SK-N-SH (cell line): Measurements from ENCODE around the gene CELSR1. TPM values are rescaled to one million over a fixed set of nuclear protein-coding genes. Genes with fewer than 3 reads are reported as not detected.

ENCODE experiments used
- CTCF ChIA-PET: fragments of 300-600, 350-600 bp; formaldehyde crosslinking; extraction: SDS; loops from one replicate; lab custom pipeline; 2021; lab: Yijun Ruan, JAX
- POLR2A ChIA-PET: fragments of 350-600 bp; sonication (Branson Sonifier 250); formaldehyde crosslinking; extraction: SDS; loops from one replicate; lab custom pipeline; 2020; ENCODE audit warnings: antibody characterized with exemption, inconsistent platforms; lab: Yijun Ruan, JAX
- DNase-seq: peaks from one replicate; pipeline ENCODE4 v3.0.0; 2012
- H2AFZ ChIP-seq: fragments of 200-600 bp; sonication (generic); 2 replicates; pipeline ENCODE4 v1.8.1; 2016; ENCODE audit warnings: antibody characterized with exemption, mild to moderate bottlenecking, low read depth
- H3F3A ChIP-seq: fragments of 200-600 bp; sonication (generic); replicated peaks from 2 replicates; pipeline ENCODE3; 2016; ENCODE audit warnings: antibody characterized with exemption, mild to moderate bottlenecking; ENCODE audit not compliant: insufficient read depth
- H3K27ac ChIP-seq, 2 experiments: fragments of 200-500 bp in 1 of 2; fragments of 200-600 bp in 1 of 2; sonication (Bioruptor generic) in 1 of 2; sonication (generic), shearing (Covaris generic) in 1 of 2; 2 replicates each; pipeline versions ENCODE4 v1.5.1 to v1.6.1; 2014 to 2016; ENCODE audit warnings: low read depth in 2 of 2, inconsistent platforms in 1 of 2, low read length in 1 of 2, mild to moderate bottlenecking in 1 of 2, mixed read lengths in 1 of 2
- H3K27me3 ChIP-seq: fragments of 200-600 bp; sonication (generic), shearing (Covaris generic); 2 replicates; pipeline ENCODE4 v1.6.1; 2016; ENCODE audit warnings: mixed run types; ENCODE audit not compliant: insufficient read depth
- H3K36me3 ChIP-seq, 2 experiments: fragments of 200-500 bp in 1 of 2; fragments of 200-600 bp in 1 of 2; sonication (Bioruptor generic) in 1 of 2; sonication (generic) in 1 of 2; replicated peaks in 1 of 2; 2 replicates each; pipeline versions ENCODE3 to v1.5.1; 2014 to 2016; ENCODE audit warnings: low read length in 1 of 2, mild to moderate bottlenecking in 1 of 2; ENCODE audit not compliant: insufficient read depth in 2 of 2, control insufficient read depth in 1 of 2
- H3K4me1 ChIP-seq, 2 experiments: fragments of 200-500 bp in 1 of 2; fragments of 200-600 bp in 1 of 2; sonication (Bioruptor generic) in 1 of 2; sonication (generic), shearing (Covaris generic) in 1 of 2; 2 replicates each; pipeline versions ENCODE4 v1.5.1 to v1.6.1; 2014 to 2016; ENCODE audit warnings: low read depth in 1 of 2, low read length in 1 of 2, mixed run types in 1 of 2; ENCODE audit not compliant: insufficient read depth in 2 of 2, control insufficient read depth in 1 of 2
- H3K4me2 ChIP-seq: fragments of 200-600 bp; sonication (generic), shearing (Covaris generic); 2 replicates; pipeline ENCODE4 v1.6.1; 2017; ENCODE audit warnings: mixed run types
- H3K4me3 ChIP-seq, 2 experiments: fragments of 200-500 bp in 1 of 2; fragments of 200-600 bp in 1 of 2; sonication (Bioruptor generic) in 1 of 2; sonication (generic), shearing (Covaris generic) in 1 of 2; 2 replicates each; pipeline versions ENCODE4 v1.5.1 to v1.8.1; 2014 to 2016; ENCODE audit warnings: low read depth in 2 of 2, inconsistent platforms in 1 of 2, low read length in 1 of 2, mild to moderate bottlenecking in 1 of 2, mixed read lengths in 1 of 2, moderate library complexity in 1 of 2
- H3K79me2 ChIP-seq: fragments of 200-600 bp; sonication (generic); 2 replicates; pipeline ENCODE4 v1.8.1; 2017; ENCODE audit warnings: mild to moderate bottlenecking; ENCODE audit not compliant: insufficient read depth
- H3K9ac ChIP-seq: fragments of 200-600 bp; sonication (generic); 2 replicates; pipeline ENCODE4 v1.6.1; 2017; ENCODE audit warnings: mixed run types
- H3K9me2 ChIP-seq: fragments of 200-600 bp; sonication (generic); 2 replicates; pipeline ENCODE4 v1.6.1; 2017; ENCODE audit warnings: mixed run types
- H3K9me3 ChIP-seq: fragments of 200-600 bp; sonication (generic); 2 replicates; pipeline ENCODE4 v1.6.1; 2017; ENCODE audit warnings: mixed run types, mild to moderate bottlenecking, moderate library complexity
- H4K20me1 ChIP-seq: fragments of 200-600 bp; sonication (generic); 2 replicates; pipeline ENCODE4 v1.6.1; 2017; ENCODE audit warnings: mild to moderate bottlenecking, mixed run types; ENCODE audit not compliant: insufficient read depth
- CHD2 ChIP-seq: fragments of 150-350 bp; IDR thresholded peaks from 2 replicates; pipeline ENCODE4 v1.6.1; 2018; ENCODE audit warnings: low read length; ENCODE audit not compliant: partially characterized antibody
- ELF1 ChIP-seq: IDR thresholded peaks from 2 replicates; pipeline ENCODE4 v1.4.0; 2012
- EP300 ChIP-seq, 2 experiments: IDR thresholded peaks; 2 replicates each; pipeline versions ENCODE4 v1.4.0 to v1.6.1; 2012; ENCODE audit warnings: borderline replicate concordance in 1 of 2, low read depth in 1 of 2, low read length in 1 of 2
- FOSL2 ChIP-seq: IDR thresholded peaks from 2 replicates; pipeline ENCODE4 v1.4.0; 2012; ENCODE audit warnings: low read depth, mild to moderate bottlenecking, moderate library complexity, borderline replicate concordance
- FOXJ3 ChIP-seq: sonication (generic); formaldehyde crosslinking; IDR thresholded peaks from 2 replicates; pipeline ENCODE4 v1.5.1; 2020; ENCODE audit warnings: mild to moderate bottlenecking, missing genetic modification reagents
- FOXM1 ChIP-seq: IDR thresholded peaks from 2 replicates; pipeline ENCODE4 v1.4.0; 2012; ENCODE audit warnings: low read depth, mild to moderate bottlenecking
- JUND ChIP-seq: IDR thresholded peaks from 2 replicates; pipeline ENCODE4 v1.4.0; 2012
- MXI1 ChIP-seq: IDR thresholded peaks from 2 replicates; pipeline ENCODE4 v1.6.1; 2012; ENCODE audit warnings: mild to moderate bottlenecking, low read depth, low read length, improper control_type of control experiment
- RCOR1 ChIP-seq: fragments of 150-350 bp; IDR thresholded peaks from 2 replicates; pipeline ENCODE4 v1.6.1; 2017; ENCODE audit warnings: antibody characterized with exemption, low read length
- RFX5 ChIP-seq: IDR thresholded peaks from 2 replicates; pipeline ENCODE4 v1.6.1; 2012; ENCODE audit warnings: mild to moderate bottlenecking, improper control_type of control experiment, low read length
- RXRA ChIP-seq: IDR thresholded peaks from 2 replicates; pipeline ENCODE4 v1.4.0; 2012; ENCODE audit warnings: low read depth, mild to moderate bottlenecking, borderline replicate concordance
- SMC3 ChIP-seq: IDR thresholded peaks from 2 replicates; pipeline ENCODE4 v1.6.1; 2012; ENCODE audit warnings: low read depth, low read length, improper control_type of control experiment
- TCF12 ChIP-seq: IDR thresholded peaks from 2 replicates; pipeline ENCODE4 v1.4.0; 2012
- WGBS: methylation state at CpG from one replicate; pipeline ENCODE4 v1.1.6; 2017; ENCODE audit warnings: low lambda C conversion rate; 5-methylcytosine and 5-hydroxymethylcytosine counted together
- polyA plus RNA-seq, 3 experiments: library from polyadenylated mRNA; depleted of rRNA; stranded (reverse); fragments of >200 nt; gene quantifications; 2 replicates each; pipeline ENCODE4 v1.2.3, GENCODE V29; 2012
- TF ChIP-seq, protein P1 (sequence below): fragments of 150-350 bp; IDR thresholded peaks from 2 replicates; pipeline ENCODE4 v1.6.1; 2017; ENCODE audit warnings: antibody characterized with exemption, low read length, low read depth, borderline replicate concordance
- TF ChIP-seq, protein P2 (sequence below): IDR thresholded peaks from 2 replicates; pipeline ENCODE4 v1.4.0; 2012; ENCODE audit warnings: low read depth, borderline replicate concordance
- TF ChIP-seq, protein P3 (sequence below): fragments of 150-350 bp; IDR thresholded peaks from 2 replicates; pipeline ENCODE4 v1.6.1; 2016; ENCODE audit warnings: mild to moderate bottlenecking, low read depth, low read length

CELSR1 gene
- polyA plus RNA-seq, 1 of the 3 experiments (the other 2 are of a cell fraction): 5.0 TPM

DNA sequence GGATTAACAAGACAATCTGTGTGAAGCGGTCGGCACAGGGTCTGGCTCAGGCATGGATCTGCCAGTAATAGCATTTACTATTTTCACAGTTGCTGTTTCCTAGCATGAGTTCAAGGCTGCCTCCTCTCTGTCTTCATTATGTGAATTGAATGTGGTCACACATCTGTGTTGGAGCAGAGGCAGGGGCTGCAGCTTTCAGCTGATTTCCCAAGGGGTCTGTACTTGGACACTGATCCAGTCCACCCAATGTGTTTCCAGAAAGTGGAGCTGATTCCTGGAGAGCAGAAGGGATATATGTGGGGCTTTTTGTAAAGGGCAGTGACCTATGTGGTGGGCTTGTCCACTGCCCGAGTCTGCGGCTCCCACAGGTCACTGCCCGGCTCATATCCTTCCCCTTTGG lies 3.5 kb upstream of the CELSR1 start:
- no peak for DNase-seq
- Histone ChIP-seq H4K20me1 (no peaks in the 10 kb centered on the region), H3K9me2 (no peaks in the 10 kb centered on the region), H3K27ac (no peak overlapping the region), H3K9ac (no peak overlapping the region), H3K36me3 (no peaks in the 10 kb centered on the region), H3K4me3 (no peak overlapping the region), H3K4me2 (no peak overlapping the region), H2AFZ (no peak overlapping the region), H3F3A (no peaks in the 10 kb centered on the region), H3K79me2 (no peaks in the 10 kb centered on the region), H3K9me3 (no peaks in the 10 kb centered on the region), H3K4me1 (peaks cover 0 to 4% of the 10 kb centered on the region in 2 experiments; a peak in 1 of 4 replicates), H3K27me3 (peaks cover 8% of the 10 kb centered on the region; the same call in 1 of the 2 replicates)
- POLR2A ChIA-PET: no interaction called here
- CTCF ChIA-PET: interaction anchor here (0.6 to 7.7 kb wide), 13 partner anchors 7 to 419 kb away, joined by 3 to 105 read pairs (median 14); partner anchors contain the start of gene TRMU
- WGBS: 100% methylated on average over 2 of the region's 5 CpGs
- no peak for TF ChIP-seq MXI1
- TF ChIP-seq RCOR1: no peak
- TF ChIP-seq, protein P1, sequence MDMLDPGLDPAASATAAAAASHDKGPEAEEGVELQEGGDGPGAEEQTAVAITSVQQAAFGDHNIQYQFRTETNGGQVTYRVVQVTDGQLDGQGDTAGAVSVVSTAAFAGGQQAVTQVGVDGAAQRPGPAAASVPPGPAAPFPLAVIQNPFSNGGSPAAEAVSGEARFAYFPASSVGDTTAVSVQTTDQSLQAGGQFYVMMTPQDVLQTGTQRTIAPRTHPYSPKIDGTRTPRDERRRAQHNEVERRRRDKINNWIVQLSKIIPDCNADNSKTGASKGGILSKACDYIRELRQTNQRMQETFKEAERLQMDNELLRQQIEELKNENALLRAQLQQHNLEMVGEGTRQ: no peak
- no peak for TF ChIP-seq FOSL2
- TF ChIP-seq, protein P2, sequence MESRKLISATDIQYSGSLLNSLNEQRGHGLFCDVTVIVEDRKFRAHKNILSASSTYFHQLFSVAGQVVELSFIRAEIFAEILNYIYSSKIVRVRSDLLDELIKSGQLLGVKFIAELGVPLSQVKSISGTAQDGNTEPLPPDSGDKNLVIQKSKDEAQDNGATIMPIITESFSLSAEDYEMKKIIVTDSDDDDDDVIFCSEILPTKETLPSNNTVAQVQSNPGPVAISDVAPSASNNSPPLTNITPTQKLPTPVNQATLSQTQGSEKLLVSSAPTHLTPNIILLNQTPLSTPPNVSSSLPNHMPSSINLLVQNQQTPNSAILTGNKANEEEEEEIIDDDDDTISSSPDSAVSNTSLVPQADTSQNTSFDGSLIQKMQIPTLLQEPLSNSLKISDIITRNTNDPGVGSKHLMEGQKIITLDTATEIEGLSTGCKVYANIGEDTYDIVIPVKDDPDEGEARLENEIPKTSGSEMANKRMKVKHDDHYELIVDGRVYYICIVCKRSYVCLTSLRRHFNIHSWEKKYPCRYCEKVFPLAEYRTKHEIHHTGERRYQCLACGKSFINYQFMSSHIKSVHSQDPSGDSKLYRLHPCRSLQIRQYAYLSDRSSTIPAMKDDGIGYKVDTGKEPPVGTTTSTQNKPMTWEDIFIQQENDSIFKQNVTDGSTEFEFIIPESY: no peak
- no peak for TF ChIP-seq EP300 (IDR thresholded peaks at IDR 0.05; ENCODE audit: borderline replicate concordance in 1 of 2, low read depth in 1 of 2, low read length in 1 of 2)
- no peak for TF ChIP-seq ELF1
- TF ChIP-seq RXRA: no peak
- no peak for TF ChIP-seq TCF12
- TF ChIP-seq, protein P3, sequence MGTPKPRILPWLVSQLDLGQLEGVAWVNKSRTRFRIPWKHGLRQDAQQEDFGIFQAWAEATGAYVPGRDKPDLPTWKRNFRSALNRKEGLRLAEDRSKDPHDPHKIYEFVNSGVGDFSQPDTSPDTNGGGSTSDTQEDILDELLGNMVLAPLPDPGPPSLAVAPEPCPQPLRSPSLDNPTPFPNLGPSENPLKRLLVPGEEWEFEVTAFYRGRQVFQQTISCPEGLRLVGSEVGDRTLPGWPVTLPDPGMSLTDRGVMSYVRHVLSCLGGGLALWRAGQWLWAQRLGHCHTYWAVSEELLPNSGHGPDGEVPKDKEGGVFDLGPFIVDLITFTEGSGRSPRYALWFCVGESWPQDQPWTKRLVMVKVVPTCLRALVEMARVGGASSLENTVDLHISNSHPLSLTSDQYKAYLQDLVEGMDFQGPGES: no peak
- TF ChIP-seq SMC3: no peak
- no peak for TF ChIP-seq FOXJ3 (CRISPR knock-in tag)
- no peak for TF ChIP-seq FOXM1
- TF ChIP-seq JUND: no peak
- no peak for TF ChIP-seq RFX5
- TF ChIP-seq CHD2: no peak
